OCI-LY1 (cell line): Measurements from ENCODE around the gene CPNE8.

Experiments
- H2AFZ ChIP-seq: fragments of 200-600 bp; sonication (generic), shearing (Covaris generic); 2 replicates; pipeline ENCODE4 v1.6.0; 2014; ENCODE audit warnings: antibody characterized with exemption, mild to moderate bottlenecking, low read length
- H3F3A ChIP-seq: fragments of 200-600 bp; sonication (generic), shearing (Covaris generic); 2 replicates; pipeline ENCODE4 v1.6.0; 2014; ENCODE audit warnings: mild to moderate bottlenecking, antibody characterized with exemption, low read length, moderate library complexity; ENCODE audit not compliant: insufficient read depth
- H3K27ac ChIP-seq: fragments of 200-600 bp; sonication (generic); 2 replicates; pipeline ENCODE4 v1.5.1; 2014; ENCODE audit warnings: low read length, mixed run types, mild to moderate bottlenecking, low read depth; ENCODE audit not compliant: poor library complexity, severe bottlenecking
- H3K27me3 ChIP-seq: fragments of 200-600 bp; sonication (generic); 2 replicates; pipeline ENCODE4 v1.6.0; 2014; ENCODE audit warnings: antibody characterized with exemption, mild to moderate bottlenecking, low read length, moderate library complexity; ENCODE audit not compliant: insufficient read depth
- H3K36me3 ChIP-seq: fragments of 200-600 bp; sonication (generic); 2 replicates; pipeline ENCODE4 v1.6.1; 2014; ENCODE audit warnings: mild to moderate bottlenecking, antibody characterized with exemption, low read length, moderate library complexity, mixed read lengths; ENCODE audit not compliant: insufficient read depth
- H3K4me1 ChIP-seq: fragments of 200-600 bp; sonication (generic); 2 replicates; pipeline ENCODE4 v1.5.1; 2014; ENCODE audit warnings: mild to moderate bottlenecking, low read length, moderate library complexity; ENCODE audit not compliant: insufficient read depth, severe bottlenecking
- H3K4me2 ChIP-seq: fragments of 200-600 bp; sonication (generic), shearing (Covaris generic); 2 replicates; pipeline ENCODE4 v1.6.1; 2014; ENCODE audit warnings: low read length
- H3K4me3 ChIP-seq: fragments of 200-600 bp; sonication (generic); 2 replicates; pipeline ENCODE4 v1.5.1; 2014; ENCODE audit warnings: low read length, low read depth, mild to moderate bottlenecking, mixed read lengths; ENCODE audit not compliant: poor library complexity, severe bottlenecking
- H3K79me2 ChIP-seq: fragments of 200-600 bp; shearing (Covaris generic); 2 replicates; pipeline ENCODE4 v1.6.1; 2016; ENCODE audit warnings: mixed run types, low read length, mixed read lengths; ENCODE audit not compliant: insufficient read depth
- H3K9ac ChIP-seq: fragments of 200-600 bp; sonication (generic), shearing (Covaris generic); 2 replicates; pipeline ENCODE4 v1.6.1; 2014; ENCODE audit warnings: mild to moderate bottlenecking, low read length, mixed read lengths
- H3K9me2 ChIP-seq: fragments of 200-600 bp; sonication (generic), shearing (Covaris generic); 2 replicates; pipeline ENCODE4 v1.6.1; 2014; ENCODE audit warnings: low read depth, mild to moderate bottlenecking, low read length, mixed read lengths
- H3K9me3 ChIP-seq: fragments of 200-600 bp; shearing (Covaris generic); 2 replicates; pipeline ENCODE4 v1.6.1; 2014; ENCODE audit warnings: low read length, mixed read lengths
- H4K20me1 ChIP-seq: fragments of 200-600 bp; sonication (generic), shearing (Covaris generic); 2 replicates; pipeline ENCODE4 v1.6.0; 2016; ENCODE audit warnings: mild to moderate bottlenecking, low read length; ENCODE audit not compliant: insufficient read depth
- CTCF ChIP-seq: fragments of 200-600 bp; sonication (generic), shearing (Covaris generic); IDR thresholded peaks from 2 replicates; pipeline ENCODE4 v1.5.1; 2017; ENCODE audit warnings: mild to moderate bottlenecking, antibody characterized with exemption, low read length, moderate library complexity, mixed read lengths
- EZH2 ChIP-seq: fragments of 200-600 bp; sonication (generic), shearing (Covaris generic); IDR thresholded peaks from 2 replicates; pipeline ENCODE4 v1.8.0; 2017; ENCODE audit warnings: borderline replicate concordance, mixed run types, mild to moderate bottlenecking, antibody characterized with exemption, low read length, moderate library complexity, mixed read lengths

The CPNE8 gene

DNA sequence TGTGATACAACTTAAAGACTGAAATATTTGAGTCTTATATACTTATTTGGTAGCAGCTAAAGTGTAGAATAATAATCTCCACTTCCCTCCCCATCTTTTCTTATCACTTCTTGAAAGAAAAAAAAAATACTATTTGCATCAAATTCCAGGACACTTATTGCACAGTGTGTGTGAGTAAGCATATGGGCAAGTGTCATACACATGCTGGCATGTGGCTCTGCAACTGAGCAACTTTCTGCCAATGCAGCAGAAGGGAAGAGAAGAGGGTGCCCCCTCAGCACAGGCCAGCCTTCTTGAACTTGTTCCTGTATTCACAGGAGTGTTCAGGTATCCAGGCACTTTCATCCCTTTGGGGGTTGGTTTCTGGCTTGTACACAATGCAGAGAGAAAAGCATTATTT, 145.8 kb downstream of the CPNE8 start:
- no peaks in the 10 kb centered on the region for H3K27me3 ChIP-seq
- no peaks in the 10 kb centered on the region for H3K79me2 ChIP-seq
- TF ChIP-seq CTCF (no peak), EZH2 (no peak)
- no peak overlapping the region for H3K27ac ChIP-seq
- H2AFZ ChIP-seq: no peak overlapping the region
- H3K4me2 ChIP-seq: no peak overlapping the region
- no peaks in the 10 kb centered on the region for H3K4me1 ChIP-seq
- no peak overlapping the region for H3K9ac ChIP-seq
- no peaks in the 10 kb centered on the region for H3F3A ChIP-seq
- no peaks in the 10 kb centered on the region for H4K20me1 ChIP-seq
- H3K4me3 ChIP-seq: no peak overlapping the region
- no peaks in the 10 kb centered on the region for H3K9me2 ChIP-seq
- no peaks in the 10 kb centered on the region for H3K9me3 ChIP-seq
- no peaks in the 10 kb centered on the region for H3K36me3 ChIP-seq

GRCh38 chr12:38746744-38747143, 158.6 kb downstream of the CPNE8 start:
- TF ChIP-seq EZH2: no peak
- no peak for TF ChIP-seq CTCF
- Histone ChIP-seq H2AFZ (no peak overlapping the region), H3K79me2 (no peaks in the 10 kb centered on the region), H3K4me3 (no peak overlapping the region), H3K4me2 (no peak overlapping the region), H3K27ac (no peak overlapping the region), H3F3A (no peaks in the 10 kb centered on the region), H3K9me2 (no peaks in the 10 kb centered on the region), H3K36me3 (no peaks in the 10 kb centered on the region), H3K27me3 (no peaks in the 10 kb centered on the region), H4K20me1 (no peaks in the 10 kb centered on the region), H3K9me3 (no peaks in the 10 kb centered on the region), H3K9ac (no peak overlapping the region), H3K4me1 (no peaks in the 10 kb centered on the region)

DNA sequence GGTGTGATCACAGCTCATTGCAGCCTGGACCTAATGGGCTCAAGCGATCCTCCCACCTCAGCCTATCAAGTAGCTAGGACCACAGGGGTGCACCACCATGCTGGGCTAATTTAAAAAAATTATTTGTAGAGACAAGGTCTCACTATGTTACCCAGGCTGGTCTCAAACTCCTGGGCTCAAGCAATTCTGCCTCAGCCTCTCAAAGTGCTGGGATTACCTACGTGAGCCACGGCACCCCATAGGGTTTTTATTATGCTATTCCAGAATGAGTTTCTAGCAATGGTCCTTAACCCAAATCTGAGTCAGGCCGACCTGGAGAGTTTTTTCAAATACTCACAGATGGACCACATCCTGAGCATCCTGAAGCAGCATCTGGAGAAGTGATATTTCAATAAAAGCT, 159.8 kb downstream of the CPNE8 start:
- H3K4me3 ChIP-seq: no peak overlapping the region
- no peak overlapping the region for H2AFZ ChIP-seq
- H3K9me2 ChIP-seq: no peaks in the 10 kb centered on the region
- no peak overlapping the region for H3K4me2 ChIP-seq
- no peaks in the 10 kb centered on the region for H3K27me3 ChIP-seq
- H4K20me1 ChIP-seq: no peaks in the 10 kb centered on the region
- TF ChIP-seq EZH2 (no peak), CTCF (no peak)
- H3K79me2 ChIP-seq: no peaks in the 10 kb centered on the region
- no peak overlapping the region for H3K9ac ChIP-seq
- no peak overlapping the region for H3K27ac ChIP-seq
- H3F3A ChIP-seq: no peaks in the 10 kb centered on the region
- H3K36me3 ChIP-seq: no peaks in the 10 kb centered on the region
- no peaks in the 10 kb centered on the region for H3K4me1 ChIP-seq
- H3K9me3 ChIP-seq: no peaks in the 10 kb centered on the region
